Brain microvascular endothelial cell (primary cell): ENCODE data around the gene PCED1B.

Experiments
- DNase-seq: peaks from one replicate; pipeline ENCODE4 v3.0.0-alpha.2; 2020
- H3K27ac ChIP-seq: fragments of 250-450 bp; sonication (Bioruptor Pico); 2 replicates; pipeline ENCODE4 v1.5.1; 2020; ENCODE audit warnings: mild to moderate bottlenecking, moderate library complexity
- H3K27me3 ChIP-seq: fragments of 250-450 bp; sonication (Bioruptor Pico); replicated peaks from 2 replicates; pipeline ENCODE4 v1.5.1; 2020; ENCODE audit warnings: mild to moderate bottlenecking
- H3K36me3 ChIP-seq: fragments of 250-450 bp; sonication (Bioruptor Pico); replicated peaks from 2 replicates; pipeline ENCODE4 v1.5.1; 2020; ENCODE audit warnings: mild to moderate bottlenecking
- H3K4me3 ChIP-seq: 2 replicates; pipeline ENCODE4 v1.5.1; 2011; ENCODE audit warnings: low read depth, mild to moderate bottlenecking, control low read depth, low read length, moderate library complexity
- CTCF ChIP-seq: IDR thresholded peaks from 2 replicates; pipeline ENCODE4 v1.5.1; 2011; ENCODE audit warnings: low read depth, mild to moderate bottlenecking, moderate library complexity, low read length, control low read depth, inconsistent platforms; ENCODE audit errors: missing control alignments
- in situ Hi-C: cut with HindIII; loops from 2 replicates; pipeline ENCODE4 v1.10.0; 2017; ENCODE audit warnings: low sequenced_read_pairs, low pct_ligation_motif_present

PCED1B gene

GRCh38 chr12:47082283-47082682 is 2.9 kb downstream of the PCED1B start:
- in situ Hi-C loops: no loop called here
- Histone ChIP-seq H3K36me3 (peaks cover 4% of the 10 kb centered on the region), H3K27ac (peak overlapping the region; percentile 88), H3K4me3 (no peak overlapping the region), H3K27me3 (no peaks in the 10 kb centered on the region)
- no peak for DNase-seq
- TF ChIP-seq CTCF: no peak

GRCh38 chr12:47082796-47083621 is 3.6 kb downstream of the PCED1B start:
- Histone ChIP-seq H3K27me3 (no peaks in the 10 kb centered on the region), H3K36me3 (peaks cover under 1% of the 10 kb centered on the region), H3K4me3 (no peak overlapping the region), H3K27ac (peak overlapping the region; percentile 88)
- no peak for TF ChIP-seq CTCF
- peak; percentile 91 for DNase-seq
- in situ Hi-C loops: no loop called here

- in situ Hi-C loops: no loop called here
- Histone ChIP-seq H3K27me3 (no peaks in the 10 kb centered on the region), H3K27ac (peak overlapping the region; percentile 88), H3K36me3 (no peaks in the 10 kb centered on the region), H3K4me3 (no peak overlapping the region)
- no peak for DNase-seq
- TF ChIP-seq CTCF: no peak
Measured at GRCh38 chr12:47084172-47084571, 4.8 kb downstream of the PCED1B start.

- Histone ChIP-seq H3K27ac (peak overlapping the region; percentile 88), H3K27me3 (no peaks in the 10 kb centered on the region), H3K36me3 (no peaks in the 10 kb centered on the region), H3K4me3 (no peak overlapping the region)
- in situ Hi-C loops: no loop called here
- no peak for TF ChIP-seq CTCF
- DNase-seq: peak; percentile 74
Measured at GRCh38 chr12:47085815-47086252, 6.4 kb downstream of the PCED1B start.

GRCh38 chr12:47087088-47087688 is 7.8 kb downstream of the PCED1B start:
- no peaks in the 10 kb centered on the region for H3K27me3 ChIP-seq
- in situ Hi-C loops: no loop called here
- peak overlapping the region; percentile 88 for H3K27ac ChIP-seq
- H3K4me3 ChIP-seq: no peak overlapping the region
- DNase-seq: no peak
- H3K36me3 ChIP-seq: no peaks in the 10 kb centered on the region
- no peak for TF ChIP-seq CTCF
